Lower leg skin (tissue), 3 donors: ENCODE measurements around the gene EYS.

Experiments used
- CTCF ChIP-seq, 3 donors: fragments of 450-650 bp; IDR thresholded peaks; one replicate each; pipeline ENCODE4 v1.5.1; 2016; ENCODE audit warnings: antibody characterized with exemption in 3 of 3, mild to moderate bottlenecking in 3 of 3, moderate library complexity in 2 of 3
- POLR2A ChIP-seq, 2 donors: fragments of 450-650 bp; IDR thresholded peaks; one replicate each; pipeline ENCODE4 v1.6.1; 2016 to 2017; ENCODE audit warnings: antibody characterized with exemption in 2 of 2, mild to moderate bottlenecking in 1 of 2, moderate library complexity in 1 of 2

GRCh38 chr6:65071480-65071879 is 635.5 kb downstream of the EYS start:
- no peak for TF ChIP-seq CTCF (IDR thresholded peaks at IDR 0.05)
- no peak for TF ChIP-seq POLR2A (IDR thresholded peaks at IDR 0.05)
